Activated CD4-positive, alpha-beta T cell treated with anti-CD3 and anti-CD28 coated beads, Interleukin-2, amount 10 ng/mL, durations not matched to agents 7 days and 5 days (primary cell): ENCODE results near the gene VWA5B1. TPM values are rescaled to one million over a fixed set of nuclear protein-coding genes. Genes with fewer than 3 reads are reported as not detected.

ENCODE experiments used
- CTCF ChIA-PET: fragments of 350-600 bp; sonication (Branson Sonifier 250); formaldehyde crosslinking; loops from one replicate; lab custom pipeline; 2021; ENCODE audit warnings: antibody characterized with exemption; lab: Charles Lee
- POLR2A ChIA-PET: fragments of 350-600 bp; sonication (Branson Sonifier 250); formaldehyde crosslinking; loops from one replicate; lab custom pipeline; 2021; ENCODE audit warnings: antibody characterized with exemption; lab: Charles Lee
- DNase-seq: peaks from one replicate; pipeline ENCODE4 v3.0.0-alpha.2; 2020
- H3K27ac Mint-ChIP-seq: one replicate; pipeline ENCODE4 v1.8.0; 2021; ENCODE audit warnings: mild to moderate bottlenecking, moderate library complexity, mixed read lengths
- H3K27me3 Mint-ChIP-seq: one replicate; pipeline ENCODE4 v1.8.0; 2021; ENCODE audit warnings: mixed read lengths
- H3K36me3 Mint-ChIP-seq: one replicate; pipeline ENCODE4 v1.8.0; 2021; ENCODE audit warnings: low read depth, mixed read lengths
- H3K4me1 Mint-ChIP-seq: one replicate; pipeline ENCODE4 v1.8.0; 2021; ENCODE audit warnings: mixed read lengths
- H3K4me3 Mint-ChIP-seq: one replicate; pipeline ENCODE4 v1.8.0; 2021; ENCODE audit warnings: mild to moderate bottlenecking, moderate library complexity, mixed read lengths
- H3K9me3 Mint-ChIP-seq: one replicate; pipeline ENCODE4 v1.8.0; 2021; ENCODE audit warnings: mixed read lengths
- total RNA-seq, 2 experiments: library from RNA; stranded (reverse); gene quantifications; one replicate each; pipeline ENCODE4 v1.2.3, GENCODE V29; 2021

VWA5B1 gene
- total RNA-seq, 2 experiments from 2014 or later, result 0.15 TPM; not detected in 1

DNA sequence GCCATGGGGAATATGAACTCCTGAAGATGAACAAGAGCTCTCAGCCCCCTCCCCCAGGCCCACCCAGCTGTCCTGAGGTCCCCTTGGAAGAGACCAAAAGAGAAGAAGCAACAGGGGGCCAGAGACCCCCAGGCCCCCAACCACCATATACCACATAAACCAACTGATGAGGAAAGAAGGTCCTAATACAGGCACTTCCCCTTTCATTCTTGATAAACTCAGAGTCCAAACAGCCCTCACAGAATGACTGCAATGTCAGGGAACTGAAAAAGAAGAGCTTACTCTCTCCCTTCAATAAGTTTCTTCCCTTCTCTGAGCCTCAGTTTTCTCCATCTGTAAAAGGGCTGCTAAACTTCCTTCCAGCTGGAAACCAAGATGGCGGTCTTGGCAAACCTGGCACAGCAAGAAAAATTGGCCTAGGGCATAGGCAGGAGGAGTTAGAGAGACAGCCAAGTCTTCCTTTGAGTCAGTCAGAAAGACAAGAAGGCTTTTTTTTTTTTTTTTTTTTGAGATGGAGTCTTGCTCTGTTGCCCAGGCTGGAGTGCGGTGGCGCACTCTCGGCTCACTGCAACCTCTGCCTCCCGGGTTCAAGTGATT, 90.5 kb downstream of the VWA5B1 start:
- peaks cover 21% of the 10 kb centered on the region for H3K27me3 Mint-ChIP-seq
- ChIA-PET CTCF (no interaction called here), POLR2A (no interaction called here)
- no peak overlapping the region for H3K4me3 Mint-ChIP-seq
- H3K4me1 Mint-ChIP-seq, result no peaks in the 10 kb centered on the region
- H3K36me3 Mint-ChIP-seq, result no peaks in the 10 kb centered on the region
- H3K27ac Mint-ChIP-seq, result no peak overlapping the region
- no peak for DNase-seq
- H3K9me3 Mint-ChIP-seq, result no peaks in the 10 kb centered on the region

DNA sequence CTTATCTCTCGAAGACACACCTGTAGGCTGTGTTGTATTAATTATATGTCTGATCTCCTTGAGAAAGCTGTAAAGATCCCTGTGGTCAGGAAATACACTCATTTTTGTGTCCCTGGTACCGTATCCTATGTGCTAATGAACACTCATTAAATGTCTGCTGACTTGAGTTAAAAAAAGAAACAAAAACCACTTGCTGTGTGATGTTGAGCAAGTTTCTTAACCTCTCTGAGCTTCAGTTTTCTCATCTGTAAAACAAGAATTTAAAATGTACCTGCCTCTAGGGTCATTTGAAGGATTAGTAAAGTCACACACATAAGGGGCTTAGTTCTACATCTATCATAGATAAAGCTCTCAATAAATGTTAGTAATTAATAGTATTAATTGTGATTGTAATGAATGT, 91.3 kb downstream of the VWA5B1 start:
- POLR2A ChIA-PET, result no interaction called here
- no peaks in the 10 kb centered on the region for H3K4me1 Mint-ChIP-seq
- H3K4me3 Mint-ChIP-seq, result no peak overlapping the region
- DNase-seq, result no peak
- H3K9me3 Mint-ChIP-seq, result no peaks in the 10 kb centered on the region
- H3K27ac Mint-ChIP-seq, result no peak overlapping the region
- H3K36me3 Mint-ChIP-seq, result no peaks in the 10 kb centered on the region
- H3K27me3 Mint-ChIP-seq, result peaks cover 24% of the 10 kb centered on the region
- CTCF ChIA-PET, result no interaction called here

DNA sequence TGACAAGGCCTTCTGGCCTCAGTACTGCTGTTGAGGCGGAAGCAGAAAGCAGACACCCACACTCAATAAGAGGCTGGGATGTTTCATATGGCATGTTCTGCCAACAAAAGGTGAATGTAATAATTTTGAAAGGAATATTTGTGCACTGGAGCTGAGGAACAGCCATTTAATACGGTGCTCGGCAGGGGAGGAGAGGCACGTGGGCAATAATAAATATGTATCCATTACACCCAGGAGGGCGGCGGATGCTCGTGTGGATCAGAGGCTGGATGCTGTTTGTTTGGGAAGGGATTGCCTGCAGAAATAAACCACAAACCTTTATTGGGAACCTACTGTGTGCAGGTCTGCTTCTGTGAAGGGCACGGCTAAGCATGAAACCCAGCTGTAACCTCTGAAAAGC, 92.0 kb downstream of the VWA5B1 start:
- Mint-ChIP-seq H3K4me3 (no peak overlapping the region), H3K27me3 (peaks cover 21% of the 10 kb centered on the region), H3K36me3 (no peaks in the 10 kb centered on the region), H3K4me1 (no peaks in the 10 kb centered on the region), H3K9me3 (no peaks in the 10 kb centered on the region), H3K27ac (no peak overlapping the region)
- POLR2A ChIA-PET, result no interaction called here
- no peak for DNase-seq
- CTCF ChIA-PET, result interaction anchor here (1.1 kb wide), 1 partner anchor 46 kb away, joined by 4 read pairs; no protein-coding TSS in a partner anchor

DNA sequence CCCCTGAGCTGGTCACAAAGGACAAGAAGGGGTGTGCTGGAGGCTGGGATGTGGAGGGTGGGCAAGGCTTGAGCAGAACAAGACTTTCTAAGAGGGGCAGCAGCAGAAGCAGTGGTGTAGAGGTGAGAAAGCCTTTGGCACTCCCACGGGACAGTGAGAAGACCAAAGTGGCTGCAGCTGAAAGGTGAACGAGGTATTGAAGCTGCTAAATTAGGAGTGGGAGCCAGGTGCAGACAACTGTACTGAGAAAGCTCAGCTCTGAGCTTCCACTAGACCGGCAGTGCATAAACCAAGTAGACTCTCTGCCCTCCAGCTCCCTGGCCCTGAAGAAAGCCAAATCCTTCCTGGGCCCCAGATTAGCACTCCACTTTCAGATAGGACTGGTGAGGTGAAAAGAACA, 93.0 kb downstream of the VWA5B1 start:
- H3K36me3 Mint-ChIP-seq, result no peaks in the 10 kb centered on the region
- H3K4me1 Mint-ChIP-seq, result no peaks in the 10 kb centered on the region
- H3K4me3 Mint-ChIP-seq, result no peak overlapping the region
- no peaks in the 10 kb centered on the region for H3K9me3 Mint-ChIP-seq
- peaks cover 18% of the 10 kb centered on the region for H3K27me3 Mint-ChIP-seq
- DNase-seq, result no peak
- CTCF ChIA-PET, result interaction anchor here (1.1 kb wide), 1 partner anchor 46 kb away, joined by 4 read pairs; no protein-coding TSS in a partner anchor
- POLR2A ChIA-PET, result no interaction called here
- no peak overlapping the region for H3K27ac Mint-ChIP-seq

DNA sequence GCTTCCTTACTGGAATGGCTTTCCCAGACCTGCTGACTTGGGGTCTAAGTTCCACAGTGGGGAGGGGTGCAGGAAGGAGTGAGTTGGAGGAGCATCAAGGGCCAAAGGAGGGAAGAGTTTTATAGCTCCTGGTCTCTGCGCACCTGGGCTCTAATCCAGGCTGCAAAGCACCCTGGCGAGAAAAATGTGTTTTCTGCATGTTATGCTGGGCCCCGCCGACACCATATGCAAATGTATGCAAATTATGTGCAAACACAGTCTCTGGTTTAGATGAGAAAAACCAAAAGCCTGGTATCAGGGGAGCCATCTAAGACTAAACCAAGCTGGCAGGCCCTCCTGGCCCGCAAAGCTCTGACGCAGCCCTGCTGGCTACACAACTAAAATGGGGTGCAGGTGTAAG, 95.0 kb downstream of the VWA5B1 start:
- Mint-ChIP-seq H3K27ac (no peak overlapping the region), H3K27me3 (peaks cover 19% of the 10 kb centered on the region), H3K4me1 (no peaks in the 10 kb centered on the region), H3K4me3 (no peak overlapping the region), H3K9me3 (no peaks in the 10 kb centered on the region), H3K36me3 (no peaks in the 10 kb centered on the region)
- DNase-seq, result no peak
- ChIA-PET CTCF (no interaction called here), POLR2A (no interaction called here)

DNA sequence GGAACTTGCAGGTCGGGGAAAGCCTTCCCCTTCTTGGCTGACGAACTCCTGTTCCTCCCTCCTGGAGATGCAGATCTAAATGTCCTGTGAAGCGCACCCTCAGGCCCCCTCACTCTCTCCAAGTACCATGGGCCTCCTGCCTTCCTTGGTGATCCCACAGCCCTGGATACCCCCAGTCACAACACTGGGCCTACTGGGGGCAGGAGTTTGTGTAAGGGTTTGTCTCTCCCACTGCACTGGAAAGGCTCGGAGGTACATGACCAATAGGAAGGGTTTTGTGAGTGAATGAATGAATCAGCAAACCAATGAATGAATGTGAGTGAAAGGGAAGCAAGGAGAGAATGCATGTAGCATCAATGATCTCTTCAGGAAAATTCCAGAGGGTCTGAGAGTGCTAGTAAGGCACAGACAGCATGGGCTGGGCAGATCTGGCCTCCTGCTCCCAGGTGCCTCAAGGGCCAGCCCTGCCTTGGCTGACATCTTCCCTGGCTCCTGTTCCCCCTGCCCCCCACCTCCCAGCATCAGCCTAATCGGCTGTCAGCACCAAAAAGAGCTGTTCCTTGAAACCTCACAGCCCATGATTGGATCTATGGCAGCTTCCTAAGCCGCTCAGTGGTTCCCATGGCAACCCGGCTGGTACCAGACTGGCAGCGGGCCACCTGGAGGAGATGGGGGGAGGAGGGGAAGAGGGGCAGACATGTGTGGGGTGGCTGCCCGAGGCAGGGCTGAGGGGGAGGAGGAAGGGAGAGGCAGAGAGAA, 95.8 kb downstream of the VWA5B1 start:
- Mint-ChIP-seq H3K9me3 (no peaks in the 10 kb centered on the region), H3K36me3 (no peaks in the 10 kb centered on the region), H3K27me3 (peaks cover 19% of the 10 kb centered on the region), H3K4me1 (no peaks in the 10 kb centered on the region), H3K4me3 (no peak overlapping the region), H3K27ac (no peak overlapping the region)
- DNase-seq, result no peak
- CTCF ChIA-PET, result no interaction called here
- POLR2A ChIA-PET, result no interaction called here

DNA sequence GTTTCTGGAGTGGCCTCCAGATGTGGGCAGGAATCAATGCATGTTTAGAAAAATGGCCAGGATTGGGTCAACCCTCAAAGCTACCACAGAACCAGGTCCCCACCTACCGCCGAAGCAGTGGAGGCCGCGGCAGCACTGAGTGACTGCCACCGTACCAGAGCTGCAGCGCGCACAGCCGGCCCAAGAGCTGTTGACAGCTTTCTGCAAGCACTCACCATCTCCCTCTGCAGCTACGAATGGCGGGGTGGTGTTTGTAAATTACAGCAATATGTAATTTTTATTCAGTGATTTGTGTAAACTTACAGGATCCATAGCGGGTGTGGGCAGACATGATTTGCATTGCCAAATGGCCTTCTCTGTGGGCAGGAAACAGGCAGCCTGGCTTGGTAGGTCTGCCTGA, 98.9 kb downstream of the VWA5B1 start:
- CTCF ChIA-PET, result no interaction called here
- H3K27me3 Mint-ChIP-seq, result peaks cover 37% of the 10 kb centered on the region

DNA sequence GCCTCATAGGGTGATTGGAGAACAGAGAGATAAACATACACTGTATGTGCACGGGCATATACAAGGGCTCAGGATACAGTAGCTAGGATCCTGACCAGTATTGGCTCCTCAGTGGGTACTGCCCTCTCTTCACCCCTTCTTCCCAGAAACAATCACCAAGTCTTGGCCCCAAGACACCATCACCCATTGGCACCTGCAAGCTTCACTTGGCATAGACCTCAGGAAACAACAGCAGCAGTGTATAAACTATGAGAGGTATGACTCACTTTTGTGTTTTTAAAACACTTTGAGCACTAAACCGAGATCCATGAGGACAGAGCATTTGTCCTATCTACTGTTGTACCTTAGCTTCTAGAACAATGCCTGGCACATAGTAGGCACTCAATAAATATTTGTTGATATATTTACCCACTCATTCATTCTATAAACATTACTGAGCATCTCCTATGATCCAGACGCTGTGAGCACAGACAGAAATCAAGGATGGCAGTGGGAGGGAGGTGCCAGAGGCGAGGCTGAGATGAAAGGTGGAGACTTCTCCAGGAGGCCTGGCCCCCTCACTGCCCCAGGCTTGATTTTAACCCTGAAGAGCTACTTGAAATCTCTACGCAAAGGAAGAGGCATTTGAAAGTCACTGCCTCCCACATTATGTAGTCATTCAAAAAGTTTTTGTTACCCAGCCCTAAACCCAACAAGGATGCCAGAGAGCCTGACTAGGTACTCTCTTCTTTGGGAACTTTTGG, 100.1 kb downstream of the VWA5B1 start:
- Mint-ChIP-seq H3K36me3 (no peaks in the 10 kb centered on the region), H3K27ac (no peak overlapping the region), H3K27me3 (peaks cover 29% of the 10 kb centered on the region), H3K9me3 (peaks cover 8% of the 10 kb centered on the region), H3K4me1 (no peaks in the 10 kb centered on the region), H3K4me3 (no peak overlapping the region)
- POLR2A ChIA-PET, result no interaction called here
- CTCF ChIA-PET, result no interaction called here
- DNase-seq, result no peak

More for the DNA sequence above, 98.9 kb downstream of the VWA5B1 start:
- no peak overlapping the region for H3K27ac Mint-ChIP-seq
- no peak for DNase-seq
- H3K36me3 Mint-ChIP-seq, result no peaks in the 10 kb centered on the region
- no peaks in the 10 kb centered on the region for H3K4me1 Mint-ChIP-seq
- POLR2A ChIA-PET, result no interaction called here
- H3K9me3 Mint-ChIP-seq, result peaks cover 6% of the 10 kb centered on the region
- no peak overlapping the region for H3K4me3 Mint-ChIP-seq

DNA sequence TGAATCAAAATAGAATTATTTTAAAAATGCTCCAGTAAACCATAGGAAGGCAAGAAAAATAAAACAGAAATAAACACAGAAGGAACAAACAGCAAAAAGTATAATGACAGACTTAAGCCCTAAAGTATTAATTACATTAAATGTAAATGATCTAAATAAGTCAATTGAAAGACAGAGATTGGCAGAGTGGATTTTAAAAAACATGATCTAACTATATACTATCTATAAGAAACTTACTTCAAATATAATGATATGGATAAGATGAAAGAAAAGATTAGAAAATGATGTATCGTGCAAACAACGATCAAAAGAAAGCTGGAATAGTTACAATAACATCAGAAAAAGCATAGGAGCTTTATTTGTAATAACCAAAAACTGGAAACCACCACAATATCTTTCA, 104.6 kb downstream of the VWA5B1 start:
- CTCF ChIA-PET, result no interaction called here
- H3K9me3 Mint-ChIP-seq, result peaks cover 8% of the 10 kb centered on the region

DNA sequence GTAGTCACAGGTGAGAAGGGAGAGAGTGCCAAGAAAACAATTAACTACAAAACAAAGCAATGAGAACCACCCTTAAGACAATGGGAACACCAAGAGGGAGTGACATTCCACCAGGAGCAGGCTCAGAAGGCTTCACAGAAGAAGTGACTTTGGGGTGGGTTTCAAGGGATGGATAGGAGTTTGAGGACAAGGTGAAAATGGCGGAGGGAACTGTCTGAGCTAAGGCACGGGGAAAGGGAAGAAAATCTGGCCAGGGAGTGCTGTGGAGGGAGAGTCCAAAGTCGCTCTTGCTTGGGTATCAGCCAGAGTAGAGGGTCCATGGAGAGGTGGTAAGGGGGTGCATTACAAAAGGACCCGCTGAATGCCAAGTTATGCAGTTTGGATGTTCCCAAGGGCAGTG, 108.1 kb downstream of the VWA5B1 start:
- CTCF ChIA-PET, result interaction anchor here (1.5 kb wide), 1 partner anchor 11 kb away, joined by 3 read pairs; no protein-coding TSS in a partner anchor
- no peak overlapping the region for H3K27ac Mint-ChIP-seq
- no peaks in the 10 kb centered on the region for H3K4me1 Mint-ChIP-seq
- peaks cover 33% of the 10 kb centered on the region for H3K27me3 Mint-ChIP-seq
- no peaks in the 10 kb centered on the region for H3K36me3 Mint-ChIP-seq
- POLR2A ChIA-PET, result no interaction called here
- peaks cover 8% of the 10 kb centered on the region for H3K9me3 Mint-ChIP-seq
- no peak for DNase-seq
- H3K4me3 Mint-ChIP-seq, result no peak overlapping the region

More for the DNA sequence above, 104.6 kb downstream of the VWA5B1 start:
- H3K36me3 Mint-ChIP-seq, result no peaks in the 10 kb centered on the region
- POLR2A ChIA-PET, result no interaction called here
- H3K4me1 Mint-ChIP-seq, result no peaks in the 10 kb centered on the region
- H3K27me3 Mint-ChIP-seq, result peaks cover 33% of the 10 kb centered on the region
- DNase-seq, result no peak
- no peak overlapping the region for H3K4me3 Mint-ChIP-seq
- H3K27ac Mint-ChIP-seq, result no peak overlapping the region

DNA sequence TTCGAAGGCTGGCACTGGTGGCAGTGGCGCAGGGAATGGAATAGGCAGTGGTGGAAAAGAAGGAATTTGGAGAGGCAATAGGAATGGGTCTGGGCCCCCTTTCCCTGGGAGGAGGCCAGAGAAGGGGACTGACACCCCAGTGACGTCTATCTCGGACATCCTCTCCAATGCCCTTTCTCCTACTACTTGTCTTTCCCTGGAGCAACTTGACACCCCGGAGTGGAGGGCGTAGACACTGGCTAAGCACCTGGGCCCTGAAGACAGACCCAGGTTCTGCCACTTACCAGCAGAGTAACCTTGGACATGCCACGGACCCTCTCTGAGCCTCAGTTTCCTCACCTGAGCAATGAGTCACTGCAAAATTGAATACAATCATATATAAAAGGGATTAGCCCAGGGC, 108.5 kb downstream of the VWA5B1 start:
- POLR2A ChIA-PET, result no interaction called here
- CTCF ChIA-PET, result no interaction called here
- H3K4me3 Mint-ChIP-seq, result no peak overlapping the region

DNA sequence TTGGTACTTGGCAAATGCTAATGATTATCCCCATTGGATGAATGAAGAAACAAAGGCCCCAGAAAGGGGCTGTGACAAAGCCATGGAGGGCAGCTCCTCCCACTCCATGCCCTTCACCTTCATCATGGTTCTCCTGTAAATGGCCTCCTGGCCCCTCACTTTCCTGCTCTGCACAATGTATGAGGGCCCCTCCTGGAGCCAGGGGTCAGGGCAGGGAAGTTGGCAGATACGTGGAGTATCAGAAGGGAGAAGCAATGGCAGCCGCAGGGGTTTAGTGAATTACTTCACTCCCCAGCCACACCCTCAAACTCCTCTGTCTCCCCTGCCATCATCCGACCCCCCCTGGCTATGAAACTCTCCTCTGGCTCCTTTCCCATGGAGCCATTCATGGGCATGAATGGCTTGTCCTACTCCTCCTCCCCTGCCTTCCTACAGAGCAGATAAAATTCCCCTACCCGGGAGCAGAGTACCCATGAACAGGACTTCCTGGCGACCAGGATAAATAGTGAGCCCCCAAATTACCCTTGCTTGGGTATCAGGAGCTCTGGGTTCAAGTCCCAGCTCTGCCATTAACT, 109.0 kb downstream of the VWA5B1 start:
- Mint-ChIP-seq H3K9me3 (peaks cover 3% of the 10 kb centered on the region), H3K27me3 (peaks cover 33% of the 10 kb centered on the region), H3K36me3 (no peaks in the 10 kb centered on the region), H3K4me3 (no peak overlapping the region), H3K4me1 (no peaks in the 10 kb centered on the region), H3K27ac (no peak overlapping the region)
- POLR2A ChIA-PET, result no interaction called here
- CTCF ChIA-PET, result interaction anchor here (0.6 kb wide), 1 partner anchor 482 kb away, joined by 3 read pairs; no protein-coding TSS in a partner anchor
- DNase-seq, result no peak

More for the DNA sequence above, 108.5 kb downstream of the VWA5B1 start:
- Mint-ChIP-seq H3K27me3 (peaks cover 32% of the 10 kb centered on the region), H3K4me1 (no peaks in the 10 kb centered on the region), H3K27ac (no peak overlapping the region), H3K36me3 (no peaks in the 10 kb centered on the region), H3K9me3 (peaks cover 5% of the 10 kb centered on the region)
- DNase-seq, result no peak
